Thyroid gland (tissue), 4 donors: ENCODE data around the gene LONP2. TPM values are rescaled to one million over a fixed set of nuclear protein-coding genes. Genes with fewer than 3 reads are reported as not detected.
"Not testable (repeated sequence)": the region's sequence is repeated elsewhere in the genome, so short reads cannot be mapped to it uniquely, and the experiment has no call there.

ENCODE experiments used
- DNase-seq, 2 donors: peaks; one replicate each; pipeline ENCODE4 v3.0.0-alpha.2; 2019
- H3K27ac ChIP-seq, 3 donors: fragments of 200-600 bp; sonication (generic); 1 replicate in 2 of 3; 2 replicates in 1 of 3; pipeline ENCODE4 v1.5.1; 2016 to 2019; ENCODE audit warnings: mild to moderate bottlenecking in 1 of 3, moderate library complexity in 1 of 3
- H3K27me3 ChIP-seq: fragments of 200-600 bp; sonication (generic); one replicate; pipeline ENCODE4 v1.5.1; 2019
- H3K36me3 ChIP-seq, 2 donors: fragments of 200-600 bp; sonication (generic); one replicate each; pipeline ENCODE4 v1.5.1; 2016 to 2019
- H3K4me1 ChIP-seq, 2 donors: fragments of 200-600 bp; sonication (generic); one replicate each; pipeline ENCODE4 v1.5.1; 2017 to 2019
- H3K4me3 ChIP-seq, 3 donors: fragments of 200-600 bp; sonication (generic); replicated peaks in 1 of 3; 1 replicate in 2 of 3; 2 replicates in 1 of 3; pipeline ENCODE4 v1.5.1; 2016; ENCODE audit warnings: mild to moderate bottlenecking in 1 of 3
- H3K9me3 ChIP-seq: fragments of 200-600 bp; sonication (generic); one replicate; pipeline ENCODE4 v1.5.1; 2017
- POLR2A ChIP-seq, 2 donors: fragments of 450-650 bp; IDR thresholded peaks; one replicate each; pipeline ENCODE4 v1.6.1; 2017; ENCODE audit warnings: antibody characterized with exemption in 2 of 2, mild to moderate bottlenecking in 2 of 2, moderate library complexity in 1 of 2
- WGBS, 2 donors: methylation state at CpG; one replicate each; pipeline ENCODE4 v1.1.5; 2017; 5-methylcytosine and 5-hydroxymethylcytosine counted together
- intact Hi-C: fragments of 100-400 bp; cut with DNase I; formaldehyde crosslinking; loops from one replicate; pipeline ENCODE4 v1.15.1; 2023
- total RNA-seq, 4 donors: library from RNA; depleted of rRNA; stranded (reverse); fragments of >200 nt; gene quantifications; one replicate each; pipeline ENCODE4 v1.2.3, GENCODE V29; 2016
- TF ChIP-seq, protein P1 (sequence below), 6 experiments: fragments of 200-600 bp in 3 of 6; fragments of 450-650 bp in 3 of 6; sonication (generic) in 3 of 6; IDR thresholded peaks; one replicate each; pipeline ENCODE4 v1.5.1; 2016 to 2019; ENCODE audit warnings: antibody characterized with exemption in 6 of 6, mild to moderate bottlenecking in 2 of 6, inconsistent platforms in 1 of 6, moderate library complexity in 1 of 6

The LONP2 gene
- total RNA-seq, 4 donors from 2014 or later: 108 to 124 (median 116) TPM

DNA sequence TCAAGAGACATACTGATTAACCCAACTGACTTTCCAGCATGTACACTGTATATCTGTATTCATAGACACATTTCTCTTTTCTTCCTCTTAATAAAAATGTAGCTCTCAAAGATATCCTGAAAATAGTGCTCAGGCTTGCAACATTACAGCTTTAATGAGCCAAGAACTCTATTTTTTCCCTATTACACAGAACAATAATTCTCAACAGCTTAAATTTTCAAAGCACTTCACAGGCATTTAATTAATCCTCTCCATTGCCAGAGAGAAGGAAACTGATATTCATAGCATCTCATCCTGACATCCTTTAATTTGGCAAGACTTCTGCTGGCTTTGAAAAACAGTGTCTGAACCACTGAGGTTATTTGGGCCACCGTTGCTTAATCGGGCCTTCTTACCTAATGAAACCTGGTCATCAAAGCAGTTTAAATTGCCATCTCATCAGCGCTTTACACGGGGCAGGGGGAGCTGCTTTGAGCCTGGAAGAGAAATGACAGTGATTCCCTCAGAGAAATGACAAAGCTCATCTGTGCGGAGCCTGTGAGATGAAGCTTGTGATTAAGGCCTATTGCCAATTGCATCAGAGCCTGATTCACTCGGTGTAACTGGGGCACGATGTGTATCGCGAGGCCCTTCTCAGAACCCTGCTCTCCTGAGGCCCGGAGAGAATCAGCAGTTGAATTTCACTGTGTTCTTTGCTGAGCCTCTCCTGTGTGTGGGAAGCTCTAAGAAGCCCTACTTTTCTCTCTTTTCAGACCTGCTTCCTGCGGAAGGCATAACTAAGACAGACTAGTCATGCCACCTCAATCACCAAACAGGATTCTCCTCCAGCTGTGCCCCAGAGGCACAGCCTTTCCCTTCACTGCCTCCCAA is 149.6 kb downstream of the LONP2 start:
- Histone ChIP-seq H3K36me3 (no peaks in the 10 kb centered on the region), H3K27ac (no peak overlapping the region), H3K4me1 (no peaks in the 10 kb centered on the region), H3K27me3 (no peaks in the 10 kb centered on the region), H3K9me3 (no peaks in the 10 kb centered on the region), H3K4me3 (no peak overlapping the region)
- intact Hi-C loops: no loop called here
- no peak for DNase-seq
- no peak for TF ChIP-seq POLR2A (IDR thresholded peaks at IDR 0.05)
- TF ChIP-seq, protein P1, sequence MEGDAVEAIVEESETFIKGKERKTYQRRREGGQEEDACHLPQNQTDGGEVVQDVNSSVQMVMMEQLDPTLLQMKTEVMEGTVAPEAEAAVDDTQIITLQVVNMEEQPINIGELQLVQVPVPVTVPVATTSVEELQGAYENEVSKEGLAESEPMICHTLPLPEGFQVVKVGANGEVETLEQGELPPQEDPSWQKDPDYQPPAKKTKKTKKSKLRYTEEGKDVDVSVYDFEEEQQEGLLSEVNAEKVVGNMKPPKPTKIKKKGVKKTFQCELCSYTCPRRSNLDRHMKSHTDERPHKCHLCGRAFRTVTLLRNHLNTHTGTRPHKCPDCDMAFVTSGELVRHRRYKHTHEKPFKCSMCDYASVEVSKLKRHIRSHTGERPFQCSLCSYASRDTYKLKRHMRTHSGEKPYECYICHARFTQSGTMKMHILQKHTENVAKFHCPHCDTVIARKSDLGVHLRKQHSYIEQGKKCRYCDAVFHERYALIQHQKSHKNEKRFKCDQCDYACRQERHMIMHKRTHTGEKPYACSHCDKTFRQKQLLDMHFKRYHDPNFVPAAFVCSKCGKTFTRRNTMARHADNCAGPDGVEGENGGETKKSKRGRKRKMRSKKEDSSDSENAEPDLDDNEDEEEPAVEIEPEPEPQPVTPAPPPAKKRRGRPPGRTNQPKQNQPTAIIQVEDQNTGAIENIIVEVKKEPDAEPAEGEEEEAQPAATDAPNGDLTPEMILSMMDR (IDR thresholded peaks at IDR 0.05): no peak
- WGBS, 2 donors: 72 to 75% methylated on average over 10 to 11 of the region's 11 CpGs

DNA sequence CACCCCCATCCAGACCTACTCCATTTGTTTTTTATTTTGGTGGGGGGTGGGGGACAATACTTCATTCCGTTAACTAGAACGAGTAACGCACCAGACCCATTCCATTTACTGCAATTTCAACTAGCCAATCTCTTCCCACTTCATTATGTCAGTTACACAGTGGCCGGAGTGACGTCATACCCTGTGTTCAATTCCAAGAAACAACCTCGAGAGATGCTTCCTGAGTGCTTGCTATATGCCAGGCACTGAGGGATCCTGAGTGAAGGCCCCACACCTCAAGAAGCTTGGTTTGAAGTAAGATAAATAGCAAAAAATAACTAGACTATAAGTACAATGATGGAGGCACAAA is 150.2 kb downstream of the LONP2 start:
- DNase-seq: no peak
- Histone ChIP-seq H3K27ac (no peak overlapping the region), H3K4me3 (no peak overlapping the region), H3K4me1 (no peaks in the 10 kb centered on the region), H3K27me3 (no peaks in the 10 kb centered on the region), H3K36me3 (no peaks in the 10 kb centered on the region), H3K9me3 (no peaks in the 10 kb centered on the region)
- TF ChIP-seq, protein P1 (IDR thresholded peaks at IDR 0.05): no peak
- TF ChIP-seq POLR2A (IDR thresholded peaks at IDR 0.05): no peak
- intact Hi-C loops: no loop called here
- 87 to 90% methylated on average over 6 of the region's 6 CpGs for WGBS, 2 donors

DNA sequence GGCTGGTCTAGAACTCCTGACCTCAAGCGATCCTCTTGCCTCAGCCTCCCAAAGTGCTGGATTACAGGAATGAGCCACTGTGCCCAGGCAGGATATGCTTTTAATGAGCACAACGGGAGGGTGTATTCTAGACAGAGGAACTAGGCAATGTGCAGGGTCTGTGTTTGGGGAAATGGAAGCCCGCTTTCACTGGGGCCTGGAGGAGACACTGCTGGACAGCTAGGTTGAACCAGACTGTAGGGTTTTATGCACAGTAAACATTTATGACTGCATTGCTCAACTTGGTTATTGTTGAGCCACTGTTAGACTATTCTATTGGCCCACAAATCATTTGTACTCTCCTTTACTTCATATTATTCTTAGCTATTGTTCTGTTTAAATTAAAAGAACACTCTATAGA is 151.3 kb downstream of the LONP2 start:
- TF ChIP-seq, protein P1 (IDR thresholded peaks at IDR 0.05): no peak
- no peak for TF ChIP-seq POLR2A (IDR thresholded peaks at IDR 0.05)
- 94 to 100% methylated on average over 3 of the region's 3 CpGs for WGBS, 2 donors

DNA sequence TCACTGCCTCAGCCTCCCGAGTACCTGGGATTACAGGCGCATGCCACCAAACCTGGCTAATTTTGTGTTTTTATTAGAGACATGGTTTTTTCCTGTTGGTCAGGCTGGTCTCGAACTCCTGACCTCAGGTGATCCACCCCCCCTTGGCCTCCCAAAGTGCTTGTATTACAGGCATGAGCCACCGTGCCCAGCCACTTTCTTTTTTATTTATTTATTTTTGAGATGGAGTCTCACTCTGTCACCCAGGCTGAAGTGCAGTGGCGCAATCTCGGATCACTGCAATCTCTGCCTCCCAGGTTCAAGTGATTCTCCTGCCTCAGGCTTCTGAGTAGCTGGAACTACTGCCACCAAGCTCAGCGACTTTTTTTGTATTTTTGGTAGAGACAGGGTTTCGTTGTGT is 158.4 kb downstream of the LONP2 start:
- H3K9me3 ChIP-seq, H3K4me3 ChIP-seq, H3K27ac ChIP-seq, intact Hi-C loops, H3K27me3 ChIP-seq, DNase-seq, H3K36me3 ChIP-seq, H3K4me1 ChIP-seq: not testable (repeated sequence)
- 86 to 89% methylated on average over 8 of the region's 8 CpGs for WGBS, 2 donors

More for the DNA sequence above, 151.3 kb downstream of the LONP2 start:
- H3K36me3 ChIP-seq: no peaks in the 10 kb centered on the region
- no peak for DNase-seq
- H3K4me1 ChIP-seq: no peaks in the 10 kb centered on the region
- H3K27me3 ChIP-seq: no peaks in the 10 kb centered on the region
- intact Hi-C loops: no loop called here
- H3K9me3 ChIP-seq: no peaks in the 10 kb centered on the region
- no peak overlapping the region for H3K4me3 ChIP-seq
- no peak overlapping the region for H3K27ac ChIP-seq

DNA sequence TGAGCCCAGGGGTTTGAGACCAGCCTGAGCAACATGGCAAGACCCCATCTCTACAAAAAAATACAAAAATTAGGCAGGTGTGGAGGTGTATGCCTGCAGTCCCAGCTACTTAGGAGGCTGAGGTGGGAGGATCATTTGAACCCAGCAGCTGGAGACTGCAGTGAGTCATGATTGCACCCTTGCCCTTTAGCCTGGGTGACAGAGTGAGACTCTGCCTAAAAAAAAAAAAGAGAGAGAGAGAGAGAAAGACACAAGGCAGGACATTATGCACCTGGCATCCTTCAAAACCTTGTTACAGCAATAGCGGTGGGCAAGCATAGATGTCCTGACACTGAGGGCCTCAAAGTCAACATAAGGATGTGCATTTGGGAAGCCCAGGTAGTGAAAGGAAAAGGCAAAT is 161.1 kb downstream of the LONP2 start:
- intact Hi-C loops: no loop called here
- 100% methylated on average over 1 of the region's 1 CpG for WGBS, 2 donors
- DNase-seq: no peak
- no peak for TF ChIP-seq POLR2A (IDR thresholded peaks at IDR 0.05)
- TF ChIP-seq, protein P1 (IDR thresholded peaks at IDR 0.05): no peak
- Histone ChIP-seq H3K4me1 (peaks cover 20 to 22% of the 10 kb centered on the region in 2 donors), H3K27ac (no peak overlapping the region), H3K9me3 (no peaks in the 10 kb centered on the region), H3K36me3 (no peaks in the 10 kb centered on the region), H3K4me3 (no peak overlapping the region), H3K27me3 (no peaks in the 10 kb centered on the region)
